ENCODE measurements around the gene SAA1. TPM values are rescaled to one million over a fixed set of nuclear protein-coding genes. Genes with fewer than 3 reads are reported as not detected.

Gene SAA1
- total and polyA plus RNA-seq, 9 of the 15 experiments (the other 6 are each of a cell fraction or from before 2014, with no cell fraction given) = 6.3 TPM; not detected in 8

- TF ChIP-seq THRAP3 (IDR thresholded peaks at IDR 0.05; ENCODE audit: borderline replicate concordance) (no peak), HLTF (IDR thresholded peaks at IDR 0.05) (no peak), KDM1A (IDR thresholded peaks at IDR 0.05) (peak in 1 of 2 experiments; percentile 37; a peak in 1 of 4 replicates), PPARD (CRISPR knock-in tag; IDR thresholded peaks at IDR 0.05) (no peak), TAF7 (tag; IDR thresholded peaks at IDR 0.05) (no peak), CCNT2 (IDR thresholded peaks at IDR 0.05; ENCODE audit: borderline replicate concordance, extremely low read depth, insufficient read length, low read depth, low read length) (no peak), CHD4 (IDR thresholded peaks at IDR 0.05; ENCODE audit: insufficient read depth, insufficient replicate concordance, low read depth, low read length, poor library complexity, severe bottlenecking) (no peak), ZNF280A (IDR thresholded peaks at IDR 0.05; ENCODE audit: low read depth, partially characterized antibody) (no peak), ZNF347 (CRISPR knock-in tag; IDR thresholded peaks at IDR 0.05; ENCODE audit: low read depth) (no peak), ZC3H11A (IDR thresholded peaks at IDR 0.05; ENCODE audit: low read depth, low read length) (no peak), TEAD1 (CRISPR knock-in tag; IDR thresholded peaks at IDR 0.05) (no peak), SMARCA5 (IDR thresholded peaks at IDR 0.05) (0 out of 2 replicates have a peak, but pooled peaks have one; percentile 24), BCOR (IDR thresholded peaks at IDR 0.05) (peak; percentile 80), BCL6 (CRISPR knock-in tag; IDR thresholded peaks at IDR 0.05) (no peak), DPF2 (IDR thresholded peaks at IDR 0.05) (no peak), E2F3 (CRISPR knock-in tag; IDR thresholded peaks at IDR 0.05) (no peak), XRCC4 (IDR thresholded peaks at IDR 0.05; ENCODE audit: extremely low read depth, insufficient read depth, insufficient read length) (no peak), PBX2 (CRISPR knock-in tag; IDR thresholded peaks at IDR 0.05; ENCODE audit: low read depth) (no peak), PBX2 (tag; conservative IDR thresholded peaks at IDR 0.05; ENCODE audit: low read depth) (peak; percentile 30; the same call in 1 of the 2 replicates), UBTF (IDR thresholded peaks at IDR 0.05; ENCODE audit: borderline replicate concordance in 1 of 2, low read depth in 2 of 2, low read length in 2 of 2) (no peak), TARDBP (IDR thresholded peaks at IDR 0.05) (no peak), DIDO1 (tag; IDR thresholded peaks at IDR 0.05; ENCODE audit: low read depth) (no peak)
Observed at GRCh38 chr11:18315893-18316292, 49.8 kb downstream of the SAA1 start (continued).

Measured in K562 (cell line).